Colonic mucosa (tissue), 4 donors: Measurements from ENCODE around the gene CNGA4. TPM values are rescaled to one million over a fixed set of nuclear protein-coding genes. Genes with fewer than 3 reads are reported as not detected.

Source experiments
- DNase-seq: peaks from one replicate; pipeline ENCODE4 v3.0.0-alpha.2; 2020
- H3K27ac ChIP-seq: fragments of 200-600 bp; one replicate; pipeline ENCODE4 v1.8.0; 2021
- H3K27me3 ChIP-seq: fragments of 200-600 bp; one replicate; pipeline ENCODE4 v1.8.0; 2021
- H3K36me3 ChIP-seq: fragments of 200-600 bp; one replicate; pipeline ENCODE4 v1.8.0; 2021
- H3K4me1 ChIP-seq: fragments of 200-600 bp; one replicate; pipeline ENCODE4 v1.8.0; 2021; ENCODE audit warnings: mild to moderate bottlenecking
- H3K4me3 ChIP-seq: fragments of 200-600 bp; one replicate; pipeline ENCODE4 v1.8.0; 2021
- H3K9ac ChIP-seq, 2 donors: one replicate each; pipeline ENCODE4 v1.7.0; 2013; ENCODE audit warnings: control low read depth in 2 of 2, low read depth in 2 of 2, low read length in 2 of 2
- H3K9me3 ChIP-seq: fragments of 200-600 bp; one replicate; pipeline ENCODE4 v1.8.0; 2021
- CTCF ChIP-seq: fragments of 200-600 bp; IDR thresholded peaks from one replicate; pipeline ENCODE4 v1.8.0; 2022; ENCODE audit warnings: antibody characterized with exemption, mild to moderate bottlenecking
- intact Hi-C: fragments of 100-400 bp; cut with DNase I; formaldehyde crosslinking; loops from one replicate; pipeline ENCODE4 v1.14.1; 2022
- total RNA-seq, 2 donors: library from RNA; stranded (reverse); fragmentation: NEBNext Ultra II Directional in 1 of 2; extraction: Animal tissue kit (Norgen Biotek cat#: 25700) in 1 of 2; gene quantifications; one replicate each; pipeline ENCODE4 v1.2.1, GENCODE V29; 2021
- donor health status: healthy.
- donor health status: DM: no; HTN: no; CAD: no.
- donor health status: DM: no; HTN: no; CAD: no.

CNGA4 gene
- total RNA-seq, result under 1 TPM in 1 of 2 donors, not detected in 1; 0.12 TPM

DNA sequence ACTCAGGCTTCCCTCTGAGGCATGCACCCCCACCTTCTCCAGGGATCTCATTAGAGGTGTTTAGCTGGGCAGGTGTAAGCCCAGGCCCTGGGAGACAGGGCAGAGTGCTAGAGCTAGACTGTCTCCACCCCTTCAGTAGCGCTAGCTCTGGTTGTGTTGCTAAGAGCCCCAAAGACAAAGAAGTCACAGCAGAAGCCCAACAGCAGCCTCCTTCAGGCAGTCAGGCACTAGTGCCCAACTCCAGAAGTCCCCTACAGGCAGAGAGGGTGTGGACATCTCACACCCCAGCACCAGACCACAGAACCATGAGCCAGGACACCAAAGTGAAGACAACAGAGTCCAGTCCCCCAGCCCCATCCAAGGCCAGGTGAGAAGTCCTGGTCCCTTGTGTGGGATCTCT lies at the start of gene CNGA4:
Gene CNGA4, plus strand, starts transcription at position 188 of the 400 bp plus-strand sequence. Its CDS starts 118 bp downstream, at position 306.
- Histone ChIP-seq H3K4me1 (no peaks in the 10 kb centered on the region), H3K27ac (no peak within 1 kb of the TSS), H3K27me3 (no peaks in the 10 kb centered on the region), H3K9ac (no peak within 1 kb of the TSS), H3K9me3 (no peaks in the 10 kb centered on the region), H3K4me3 (no peak within 1 kb of the TSS), H3K36me3 (no peaks in the 10 kb centered on the region)
- intact Hi-C loops, result loop anchor here (10.0 kb wide), 1 partner anchor 236 kb away; the partner anchor contains the start of gene TRIM3
- DNase-seq, result no peak
- no peak for TF ChIP-seq CTCF

GRCh38 chr11:6191742-6192141 lies 47.1 kb upstream of the CNGA4 start:
- intact Hi-C loops, result no loop called here
- no peak for DNase-seq
- Histone ChIP-seq H3K9me3 (no peaks in the 10 kb centered on the region), H3K27me3 (no peaks in the 10 kb centered on the region), H3K9ac (no peak overlapping the region), H3K36me3 (no peaks in the 10 kb centered on the region), H3K4me3 (no peak overlapping the region), H3K4me1 (no peaks in the 10 kb centered on the region), H3K27ac (no peak overlapping the region)
- no peak for TF ChIP-seq CTCF

DNA sequence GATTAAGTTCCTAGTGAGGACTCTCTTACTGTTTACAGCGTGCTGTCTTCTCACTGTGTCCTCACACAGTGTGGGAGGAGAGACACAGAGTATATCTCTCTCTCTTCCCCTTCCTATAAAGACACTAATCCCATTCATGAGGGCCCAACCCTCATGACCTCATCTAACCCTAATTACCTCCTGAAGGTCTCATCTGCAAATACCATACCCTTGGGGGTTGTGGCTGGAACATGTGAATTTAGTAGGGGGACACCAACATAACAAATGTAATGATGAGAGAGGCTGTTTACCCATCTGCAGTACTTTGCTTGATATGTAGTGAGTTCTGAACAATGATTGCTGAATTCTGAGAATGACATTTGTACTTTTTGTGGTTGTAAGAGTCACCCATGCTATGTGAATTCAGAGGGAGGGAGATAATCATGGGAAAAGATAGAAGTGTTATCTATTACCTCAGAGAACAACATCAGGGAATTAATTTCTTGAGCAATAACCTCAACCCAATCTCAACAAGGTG lies 44.8 kb upstream of the CNGA4 start:
- TF ChIP-seq CTCF, result no peak
- no peak overlapping the region for H3K9ac ChIP-seq
- H3K27me3 ChIP-seq, result no peaks in the 10 kb centered on the region
- no peak overlapping the region for H3K27ac ChIP-seq
- H3K4me3 ChIP-seq, result no peak overlapping the region
- H3K36me3 ChIP-seq, result no peaks in the 10 kb centered on the region
- no peak for DNase-seq
- H3K4me1 ChIP-seq, result no peaks in the 10 kb centered on the region
- intact Hi-C loops, result no loop called here
- H3K9me3 ChIP-seq, result no peaks in the 10 kb centered on the region

DNA sequence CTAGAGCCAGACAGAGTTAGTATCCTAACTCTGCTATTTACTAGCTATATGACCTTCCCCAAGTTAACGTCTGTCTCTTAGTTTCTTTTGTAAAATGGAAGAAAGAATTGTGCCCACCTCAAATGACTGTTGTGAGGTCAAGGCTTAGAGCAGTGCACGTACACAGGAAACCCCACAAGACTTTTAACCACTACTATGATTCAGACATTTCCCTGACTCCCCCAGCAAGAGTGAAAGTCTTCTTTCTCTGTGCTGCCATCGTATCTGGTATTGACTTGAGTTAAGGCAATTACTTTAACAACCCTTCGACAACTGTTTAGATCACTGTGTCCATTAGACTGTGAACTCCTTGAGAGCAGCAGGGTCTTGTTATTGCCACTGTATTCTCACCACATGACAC lies 42.5 kb upstream of the CNGA4 start:
- TF ChIP-seq CTCF, result no peak
- Histone ChIP-seq H3K36me3 (no peaks in the 10 kb centered on the region), H3K27me3 (no peaks in the 10 kb centered on the region), H3K9ac (no peak overlapping the region), H3K4me1 (no peaks in the 10 kb centered on the region), H3K9me3 (no peaks in the 10 kb centered on the region), H3K4me3 (no peak overlapping the region), H3K27ac (no peak overlapping the region)
- DNase-seq, result no peak
- intact Hi-C loops, result no loop called here

DNA sequence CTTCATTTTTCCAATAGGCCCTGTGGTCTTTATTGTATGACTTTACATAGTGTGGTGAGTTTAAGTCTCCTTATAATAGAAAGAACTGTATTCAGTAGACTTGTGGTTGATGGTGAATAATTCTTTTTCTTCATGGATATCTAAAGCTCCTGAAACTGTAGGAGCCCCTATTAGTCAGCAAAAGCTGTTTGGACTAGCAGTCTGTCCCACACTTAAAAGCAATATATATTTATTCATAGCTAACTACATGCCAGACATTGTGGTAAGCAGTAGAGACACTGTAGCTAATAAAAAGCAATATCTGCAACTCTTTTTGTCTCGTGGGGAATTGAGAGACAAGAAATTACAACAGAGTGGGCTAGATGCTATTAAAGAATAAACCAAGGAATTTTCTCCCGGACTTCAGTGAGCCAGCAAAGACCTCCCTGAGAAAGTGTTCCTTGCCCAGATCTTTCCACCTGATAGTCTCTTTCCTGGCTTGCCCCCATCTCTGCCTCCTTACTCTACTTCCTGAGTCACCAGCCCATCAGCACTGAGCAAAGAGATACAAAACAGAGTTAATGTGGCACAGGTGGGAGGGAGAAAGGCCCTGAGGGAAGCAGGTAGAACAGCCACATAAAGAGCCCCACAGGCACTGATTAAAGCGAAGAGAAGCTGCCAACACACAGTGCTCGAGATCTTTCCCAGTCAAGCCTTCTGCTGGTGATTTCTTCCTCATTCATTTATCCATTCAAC lies 41.3 kb upstream of the CNGA4 start:
- no peak overlapping the region for H3K9ac ChIP-seq
- H3K27ac ChIP-seq, result no peak overlapping the region
- H3K27me3 ChIP-seq, result no peaks in the 10 kb centered on the region
- intact Hi-C loops, result no loop called here
- DNase-seq, result no peak
- no peaks in the 10 kb centered on the region for H3K36me3 ChIP-seq
- no peak for TF ChIP-seq CTCF
- no peaks in the 10 kb centered on the region for H3K9me3 ChIP-seq
- H3K4me1 ChIP-seq, result no peaks in the 10 kb centered on the region
- no peak overlapping the region for H3K4me3 ChIP-seq
